RWPE1 (cell line): ENCODE results near the gene AKAP9.

Experiments used
- CTCF ChIA-PET: fragments of 350-600 bp; sonication (Branson Sonifier 250); formaldehyde crosslinking; extraction: SDS; loops from one replicate; lab custom pipeline; 2021; lab: Yijun Ruan, JAX
- POLR2A ChIA-PET: fragments of 400-600 bp; formaldehyde crosslinking; extraction: SDS; loops from one replicate; lab custom pipeline; 2020; ENCODE audit warnings: antibody characterized with exemption; ENCODE audit not compliant: low non-redundant PET; lab: Yijun Ruan, JAX
- DNase-seq: peaks from one replicate; pipeline ENCODE4 v3.0.0; 2012; ENCODE audit warnings: low spot score
- H3K27ac ChIP-seq: fragments of 450-650 bp; 2 replicates; pipeline ENCODE4 v1.5.1; 2017
- TF ChIP-seq, protein P1 (sequence below): fragments of 450-650 bp; conservative IDR thresholded peaks from 2 replicates; pipeline ENCODE4 v1.5.1; 2017; ENCODE audit warnings: low read depth, mild to moderate bottlenecking

The AKAP9 gene

DNA sequence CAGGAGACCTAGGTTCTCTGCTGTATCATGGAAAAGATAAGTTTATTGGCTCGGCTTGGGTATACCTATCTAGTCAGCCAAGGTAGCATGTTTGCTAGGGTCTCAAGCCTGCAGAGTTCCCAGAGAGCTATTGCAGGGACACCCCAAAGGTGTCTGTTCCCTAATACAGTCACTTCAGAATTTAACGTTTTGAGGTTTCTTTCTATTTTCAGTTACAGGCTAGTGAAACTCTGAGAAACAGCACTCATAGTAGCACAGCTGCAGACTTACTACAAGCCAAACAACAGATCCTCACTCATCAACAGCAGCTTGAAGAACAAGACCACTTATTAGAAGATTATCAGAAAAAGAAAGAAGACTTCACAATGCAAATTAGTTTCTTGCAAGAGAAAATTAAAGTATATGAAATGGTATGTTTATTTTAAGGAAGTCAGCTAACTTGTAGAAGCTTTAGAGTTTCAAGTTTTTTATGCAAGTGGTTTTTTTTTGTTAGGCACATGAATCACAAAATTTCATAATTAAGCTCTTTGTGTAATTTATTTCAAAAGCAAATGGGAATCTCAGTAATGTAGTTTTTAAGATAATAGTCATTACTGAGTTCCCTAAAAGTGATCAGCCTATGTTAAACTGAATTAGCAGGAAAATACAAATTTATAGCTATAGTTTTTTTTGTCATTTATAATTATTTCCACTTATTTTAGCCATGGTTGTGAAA is 54.9 kb downstream of the AKAP9 start:
- no peak overlapping the region for H3K27ac ChIP-seq
- TF ChIP-seq, protein P1, sequence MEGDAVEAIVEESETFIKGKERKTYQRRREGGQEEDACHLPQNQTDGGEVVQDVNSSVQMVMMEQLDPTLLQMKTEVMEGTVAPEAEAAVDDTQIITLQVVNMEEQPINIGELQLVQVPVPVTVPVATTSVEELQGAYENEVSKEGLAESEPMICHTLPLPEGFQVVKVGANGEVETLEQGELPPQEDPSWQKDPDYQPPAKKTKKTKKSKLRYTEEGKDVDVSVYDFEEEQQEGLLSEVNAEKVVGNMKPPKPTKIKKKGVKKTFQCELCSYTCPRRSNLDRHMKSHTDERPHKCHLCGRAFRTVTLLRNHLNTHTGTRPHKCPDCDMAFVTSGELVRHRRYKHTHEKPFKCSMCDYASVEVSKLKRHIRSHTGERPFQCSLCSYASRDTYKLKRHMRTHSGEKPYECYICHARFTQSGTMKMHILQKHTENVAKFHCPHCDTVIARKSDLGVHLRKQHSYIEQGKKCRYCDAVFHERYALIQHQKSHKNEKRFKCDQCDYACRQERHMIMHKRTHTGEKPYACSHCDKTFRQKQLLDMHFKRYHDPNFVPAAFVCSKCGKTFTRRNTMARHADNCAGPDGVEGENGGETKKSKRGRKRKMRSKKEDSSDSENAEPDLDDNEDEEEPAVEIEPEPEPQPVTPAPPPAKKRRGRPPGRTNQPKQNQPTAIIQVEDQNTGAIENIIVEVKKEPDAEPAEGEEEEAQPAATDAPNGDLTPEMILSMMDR = no peak
- POLR2A ChIA-PET = no interaction called here
- CTCF ChIA-PET = interaction anchor here (0.5 kb wide), 1 partner anchor 85 kb away, joined by 4 read pairs; no protein-coding TSS in a partner anchor
- DNase-seq = no peak

DNA sequence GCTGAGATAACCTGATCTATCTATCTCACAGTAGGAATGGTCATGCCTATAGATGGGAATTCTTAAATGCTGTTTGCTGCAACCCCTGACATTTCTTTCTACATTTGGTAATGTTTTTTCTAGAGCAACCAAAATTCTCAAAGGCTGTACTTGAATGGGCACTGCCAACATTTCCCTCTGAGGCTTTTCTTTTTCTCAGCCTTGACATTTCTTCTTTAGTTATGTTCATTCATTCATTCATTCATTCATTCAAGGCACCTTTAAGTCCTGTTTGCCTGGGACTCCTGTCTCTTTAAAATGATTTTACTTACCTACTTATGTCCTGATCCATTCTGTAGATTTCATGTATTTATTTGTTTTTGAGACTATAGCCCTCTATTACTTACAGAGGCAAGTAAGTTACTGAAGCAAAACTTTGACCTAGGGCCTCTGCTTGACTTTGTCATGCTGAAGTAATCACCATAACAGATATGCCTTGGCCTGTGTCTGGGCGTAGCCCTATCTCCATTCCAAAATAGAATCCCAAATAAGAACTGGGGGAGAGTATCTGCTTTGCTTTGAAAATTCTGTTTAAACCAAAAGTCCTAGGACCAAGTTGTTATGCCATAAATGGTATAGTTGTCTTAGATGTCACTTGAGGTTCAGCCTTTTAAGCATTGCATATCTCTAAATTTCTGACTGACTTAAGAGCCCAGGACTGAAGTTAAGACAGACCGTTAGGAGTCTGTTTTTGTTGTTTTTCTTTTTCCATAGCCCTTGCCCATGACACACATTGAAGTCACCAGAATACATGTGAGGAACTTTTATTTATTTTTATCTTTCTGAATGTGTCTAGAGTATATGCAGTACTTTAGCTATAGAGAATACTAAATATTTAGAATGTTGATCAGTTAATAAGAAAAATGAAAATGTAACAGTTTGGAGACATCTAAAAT is 59.2 kb downstream of the AKAP9 start:
- ChIA-PET POLR2A (no interaction called here), CTCF (interaction anchor here (0.6 to 0.7 kb wide), 2 partner anchors 9 to 10 kb away, joined by 3 to 4 read pairs; no protein-coding TSS in a partner anchor)
- TF ChIP-seq, protein P1 = no peak
- no peak overlapping the region for H3K27ac ChIP-seq
- no peak for DNase-seq

DNA sequence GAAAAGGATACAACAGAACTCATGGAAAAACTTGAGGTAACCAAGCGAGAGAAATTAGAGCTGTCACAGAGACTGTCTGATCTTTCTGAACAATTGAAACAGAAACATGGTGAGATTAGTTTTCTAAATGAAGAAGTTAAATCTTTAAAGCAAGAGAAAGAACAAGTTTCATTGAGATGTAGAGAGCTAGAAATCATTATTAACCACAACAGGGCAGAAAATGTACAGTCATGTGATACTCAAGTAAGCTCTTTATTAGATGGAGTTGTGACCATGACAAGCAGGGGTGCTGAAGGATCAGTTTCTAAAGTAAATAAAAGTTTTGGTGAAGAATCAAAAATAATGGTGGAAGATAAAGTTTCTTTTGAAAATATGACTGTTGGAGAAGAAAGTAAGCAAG is 62.1 kb downstream of the AKAP9 start:
- DNase-seq = no peak
- CTCF ChIA-PET = interaction anchor here (1.1 kb wide), 1 partner anchor 43 kb away, joined by 4 read pairs; no protein-coding TSS in a partner anchor
- POLR2A ChIA-PET = no interaction called here
- H3K27ac ChIP-seq = no peak overlapping the region
- TF ChIP-seq, protein P1 = no peak

DNA sequence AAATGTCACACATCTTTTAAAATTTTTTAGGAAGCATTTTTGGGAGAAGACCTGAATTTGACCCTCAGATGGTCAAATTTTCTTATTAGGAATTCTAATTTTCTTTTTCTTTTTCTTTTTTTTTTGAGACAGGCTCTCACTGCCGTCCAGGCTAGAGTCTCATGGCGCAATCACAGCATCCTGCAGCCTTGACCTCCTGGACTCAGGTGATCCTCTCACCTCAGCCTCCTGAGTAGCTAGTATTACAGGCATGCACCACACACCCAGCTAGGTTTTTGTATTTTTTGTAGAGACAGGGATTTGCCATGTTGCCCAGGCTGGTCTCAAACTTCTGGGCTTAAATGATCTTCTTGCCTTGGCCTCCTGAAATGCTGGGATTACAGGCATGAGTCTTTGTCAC is 65.4 kb downstream of the AKAP9 start:
- no peak overlapping the region for H3K27ac ChIP-seq
- CTCF ChIA-PET = no interaction called here
- POLR2A ChIA-PET = no interaction called here
- TF ChIP-seq, protein P1 = no peak
- no peak for DNase-seq

DNA sequence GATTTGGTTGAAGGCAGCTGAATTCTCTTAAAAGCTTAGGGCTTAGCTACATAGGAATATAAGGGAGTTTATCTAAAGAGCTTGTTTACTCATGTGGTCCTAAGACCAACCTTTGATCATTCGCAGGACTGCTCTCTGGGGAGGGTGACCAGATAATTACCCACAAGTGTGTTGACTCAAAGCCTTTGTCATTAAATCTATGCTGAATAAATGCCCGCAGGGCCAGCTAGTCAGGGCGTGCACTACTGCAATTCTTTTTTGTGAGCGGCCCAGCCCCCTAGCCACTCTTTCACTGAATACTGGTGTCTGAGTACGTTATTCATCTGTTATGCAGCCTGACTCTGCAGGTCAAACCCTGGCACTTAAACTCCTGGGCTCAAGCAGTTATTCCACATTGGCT is 69.6 kb downstream of the AKAP9 start:
- POLR2A ChIA-PET = no interaction called here
- TF ChIP-seq, protein P1 = no peak
- CTCF ChIA-PET = interaction anchor here (0.7 kb wide), 1 partner anchor 196 kb away, joined by 3 read pairs; no protein-coding TSS in a partner anchor
- DNase-seq = peak; percentile 6
- no peak overlapping the region for H3K27ac ChIP-seq

DNA sequence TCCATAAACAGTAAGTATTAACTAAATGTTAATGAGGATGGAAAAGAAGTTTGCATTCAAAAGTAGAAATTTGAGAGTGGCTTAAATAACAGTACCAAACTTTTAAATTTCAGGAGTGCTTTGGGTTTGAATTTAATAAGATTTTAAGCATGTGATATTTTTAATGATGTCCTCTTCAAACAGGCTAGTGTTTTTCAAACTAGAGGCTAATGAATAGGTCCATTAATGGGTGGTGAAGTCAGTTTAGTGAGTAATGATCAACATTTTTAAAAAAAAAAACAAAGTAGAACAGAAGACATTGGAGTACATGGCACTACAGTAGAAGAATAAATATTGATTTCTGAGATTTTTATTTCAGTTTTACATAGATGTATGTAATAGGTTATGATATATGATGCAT is 72.9 kb downstream of the AKAP9 start:
- ChIA-PET CTCF (no interaction called here), POLR2A (no interaction called here)
- H3K27ac ChIP-seq = no peak overlapping the region
- TF ChIP-seq, protein P1 = no peak
- DNase-seq = no peak
